Stimulated activated CD8-positive, alpha-beta memory T cell treated with anti-CD3 and anti-CD28 coated beads, Interleukin-4, amount 100 ng/mL, for 1 hour (primary cell): ENCODE results near the gene RSAD1.

Experiments
- DNase-seq, 2 donors: peaks; one replicate each; pipeline ENCODE4 v3.0.0-alpha.2; 2020; ENCODE audit warnings: low read depth in 2 of 2, low spot score in 1 of 2

RSAD1 gene

DNA sequence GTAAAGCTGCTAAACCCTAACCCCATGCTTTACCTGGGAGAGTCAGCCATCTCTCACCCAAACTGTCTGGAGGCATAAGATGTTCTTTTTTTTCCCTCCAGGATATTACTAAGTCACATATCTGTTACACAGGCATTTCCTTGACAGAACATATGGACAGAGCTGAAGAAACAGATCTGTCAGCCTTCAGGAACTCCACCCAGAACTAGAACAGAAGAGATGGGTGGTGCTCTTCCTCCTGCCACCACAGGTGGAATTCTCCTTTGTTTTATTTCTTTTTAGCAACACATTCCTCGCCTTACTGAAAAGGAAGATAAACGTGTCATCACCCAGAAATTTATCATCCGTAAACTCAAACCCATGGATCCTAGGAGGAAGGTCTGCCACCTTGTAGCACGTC, 38.4 kb downstream of the RSAD1 start:
- DNase-seq, result no peak

- DNase-seq, result no peak
Measured at GRCh38 chr17:50517504-50518383, 39.1 kb downstream of the RSAD1 start.

DNA sequence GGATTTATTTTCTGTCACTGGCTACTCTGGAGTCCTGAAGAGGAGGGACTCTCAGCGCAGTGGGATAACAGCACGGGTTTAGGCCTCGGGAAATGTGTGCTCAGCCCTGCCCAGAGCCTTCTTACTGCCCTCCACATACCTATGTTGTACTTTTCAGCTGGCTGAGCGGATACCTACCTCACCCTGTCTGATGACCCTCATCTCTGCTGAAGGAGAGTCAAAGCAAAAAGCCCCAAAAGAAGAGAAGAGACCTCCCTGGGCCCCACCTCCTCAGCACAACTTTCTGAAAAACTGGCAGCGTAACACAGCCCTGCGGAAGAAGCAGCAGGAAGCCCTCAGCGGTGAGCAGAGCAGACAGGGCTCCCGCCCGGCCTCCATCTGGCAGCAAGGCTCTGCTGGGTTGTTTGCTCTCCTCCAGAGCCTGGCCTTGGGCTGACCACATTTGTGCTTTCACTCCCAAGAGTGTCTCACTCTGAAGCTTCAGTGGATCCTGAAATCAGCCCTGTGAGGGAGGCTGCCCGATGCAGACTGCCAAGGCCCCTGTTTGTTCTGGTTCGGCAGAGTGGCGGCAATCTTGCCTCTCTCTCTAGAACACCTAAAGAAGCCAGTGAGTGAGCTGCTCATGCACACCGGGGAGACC, 39.8 kb downstream of the RSAD1 start:
- no peak for DNase-seq

- DNase-seq, result no peak
Measured at GRCh38 chr17:50519141-50519834, 40.6 kb downstream of the RSAD1 start.

- DNase-seq, result no peak
Measured at GRCh38 chr17:50520483-50520882, 41.8 kb downstream of the RSAD1 start.

DNA sequence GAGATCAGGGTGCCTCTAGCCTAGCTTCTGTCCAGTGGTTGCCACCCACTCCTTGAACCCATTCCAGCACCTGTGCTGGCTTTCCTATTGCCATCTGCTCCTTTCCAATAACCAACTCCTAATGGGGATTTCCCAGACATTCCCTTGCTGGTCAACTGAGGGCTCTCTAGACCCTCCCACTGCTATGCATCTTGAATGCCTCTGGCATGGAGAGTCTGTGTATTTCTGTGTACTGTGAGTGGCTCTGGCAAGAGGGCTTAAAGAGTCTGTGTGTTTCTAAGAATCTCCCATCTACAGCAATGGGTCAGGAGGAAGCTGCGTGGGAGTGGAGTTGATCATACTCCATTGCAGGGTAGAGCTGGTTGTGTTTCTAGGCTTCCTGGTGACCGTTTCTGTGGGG, 42.9 kb downstream of the RSAD1 start:
- DNase-seq, result no peak

DNA sequence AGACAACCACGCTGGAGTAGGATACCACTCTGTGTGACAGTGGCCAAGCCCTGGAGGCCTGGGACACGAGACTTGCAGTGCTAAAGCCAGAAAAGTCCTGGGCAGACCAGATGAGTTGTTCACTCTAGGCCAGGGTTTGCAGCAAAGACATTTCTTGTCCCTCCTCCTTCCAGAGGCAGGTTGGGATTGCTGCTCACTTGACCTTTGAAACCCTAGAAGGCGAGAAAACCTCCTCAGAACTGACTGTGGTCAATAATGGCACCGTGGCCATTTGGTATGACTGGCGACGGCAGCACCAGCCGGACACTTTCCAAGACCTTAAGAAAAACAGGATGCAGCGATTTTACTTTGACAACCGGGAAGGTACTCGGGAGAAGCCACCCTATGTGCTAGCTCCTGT, 44.1 kb downstream of the RSAD1 start:
- DNase-seq, result no peak

DNA sequence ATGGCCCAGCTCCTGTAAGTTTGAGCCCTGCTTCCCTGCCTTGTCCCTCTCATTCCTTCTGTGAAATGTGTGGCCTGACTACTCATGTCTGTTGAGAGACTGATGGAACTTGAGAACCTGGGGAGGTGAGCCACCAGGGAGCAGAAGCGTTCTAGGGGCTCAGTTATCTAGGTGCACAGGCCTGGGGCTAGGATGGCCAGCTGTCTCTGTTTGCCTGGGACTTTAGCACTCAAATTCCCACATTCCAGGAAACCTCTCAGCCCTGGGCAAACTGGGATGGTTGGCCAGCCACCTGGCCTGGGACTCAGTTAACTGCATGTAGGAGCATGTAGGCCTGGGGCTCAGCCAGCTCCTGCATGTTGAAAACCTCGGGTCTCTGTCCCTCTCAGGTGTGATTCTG, 44.5 kb downstream of the RSAD1 start:
- no peak for DNase-seq

DNA sequence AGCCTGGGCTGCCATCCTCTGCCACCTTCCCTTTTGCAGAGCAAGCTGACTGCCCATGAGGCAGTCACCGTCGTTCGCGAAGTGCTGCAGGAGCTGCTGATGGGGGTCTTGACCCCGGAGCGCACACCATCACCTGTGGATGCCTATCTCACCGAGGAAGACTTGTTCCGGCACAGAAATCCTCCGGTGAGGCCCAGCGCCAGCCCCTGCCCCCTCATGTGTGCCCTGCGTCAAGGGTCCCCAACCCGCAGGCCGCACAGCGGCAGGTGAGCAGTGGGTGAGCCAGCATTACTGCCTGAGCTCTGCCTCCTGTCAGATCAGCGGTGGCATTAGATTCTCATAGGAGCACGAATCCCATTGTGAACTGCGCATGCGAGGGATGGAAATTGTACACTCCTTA, 46.2 kb downstream of the RSAD1 start:
- no peak for DNase-seq

- no peak for DNase-seq
Measured at GRCh38 chr17:50527155-50527762, 48.6 kb downstream of the RSAD1 start.

DNA sequence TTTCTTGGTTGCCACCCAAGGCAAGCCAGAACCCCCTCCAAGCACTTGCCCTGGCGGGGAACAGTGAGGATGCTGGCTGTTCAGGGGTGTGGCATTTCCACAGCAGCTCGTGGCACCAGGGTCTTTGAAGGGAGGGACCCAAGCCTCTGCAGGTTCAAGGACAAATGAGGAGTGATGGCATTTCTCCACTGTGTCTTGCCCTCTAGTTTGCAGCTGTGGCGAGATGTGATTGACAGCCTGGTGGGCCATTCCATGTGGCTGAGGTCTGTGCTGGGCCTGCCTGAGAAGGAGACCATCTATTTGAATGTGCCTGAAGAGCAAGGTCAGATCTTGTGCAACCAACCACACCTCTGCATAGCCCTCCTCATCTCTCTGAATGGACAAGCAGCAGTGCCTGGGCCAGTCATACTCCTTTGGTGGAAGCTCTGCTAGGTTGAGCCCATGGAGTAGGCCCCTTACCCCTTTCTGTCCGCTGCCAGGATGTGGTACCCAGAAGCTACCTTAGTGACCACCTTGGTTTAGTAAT, 49.4 kb downstream of the RSAD1 start:
- DNase-seq, result no peak

GRCh38 chr17:50529849-50530248, 51.2 kb downstream of the RSAD1 start:
- no peak for DNase-seq

DNA sequence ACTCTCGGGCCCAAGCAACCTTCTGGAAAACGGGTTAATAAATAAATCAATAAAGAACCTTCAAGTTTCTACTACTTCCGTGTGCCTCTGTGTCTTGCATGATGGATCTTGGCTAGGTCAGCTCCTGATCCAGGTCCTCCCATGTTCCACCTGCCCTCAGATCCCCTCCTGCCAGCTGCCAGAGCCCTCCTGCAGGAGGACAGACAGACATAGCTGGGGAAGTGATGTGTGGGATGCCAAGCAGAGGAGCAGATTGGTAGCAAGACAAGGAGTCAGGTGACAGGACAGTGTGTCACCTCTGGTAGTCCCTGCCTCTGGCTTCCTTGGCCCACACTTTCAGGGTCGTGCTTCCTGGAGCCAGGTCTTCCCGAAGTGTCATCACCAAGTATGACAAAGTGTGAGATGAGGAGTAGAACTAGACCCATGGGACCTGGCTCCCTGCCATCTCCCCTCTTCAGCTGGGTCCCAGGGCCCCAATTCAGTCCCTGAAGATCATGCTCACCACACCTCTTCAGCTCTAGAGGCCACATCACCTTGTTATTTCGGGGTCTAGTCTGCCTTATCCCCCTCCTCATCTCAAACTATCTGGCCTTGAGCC, 52.9 kb downstream of the RSAD1 start:
- DNase-seq, result no peak

- no peak for DNase-seq
Measured at GRCh38 chr17:50532452-50533024, 53.9 kb downstream of the RSAD1 start, which contains the start of gene EPN3. Gene EPN3 (plus strand): TSS chr17:50532735. CDS start chr17:50536557, 3,822 bp downstream.

DNA sequence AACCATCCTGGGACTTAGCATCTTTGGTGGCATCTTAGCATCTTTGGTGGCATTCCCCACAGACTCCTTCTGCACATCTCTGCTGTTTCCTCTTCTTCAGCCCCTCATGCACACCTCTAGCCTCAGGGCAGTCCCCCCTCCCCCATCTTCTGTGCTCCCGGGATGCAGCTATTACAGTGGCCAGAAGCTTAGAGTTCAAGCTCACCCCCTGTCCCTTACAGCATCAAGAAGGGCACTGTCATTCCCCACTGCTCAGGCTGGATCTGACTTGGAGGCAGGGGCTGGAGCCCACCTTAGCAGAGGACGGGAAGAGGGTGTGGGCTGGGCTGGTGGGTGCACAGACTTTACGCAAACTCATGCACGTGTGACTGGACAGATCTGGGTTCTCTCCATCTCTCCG, 54.5 kb downstream of the RSAD1 start:
- DNase-seq, result no peak

- no peak for DNase-seq
Measured at GRCh38 chr17:50533720-50534148, 55.1 kb downstream of the RSAD1 start.

DNA sequence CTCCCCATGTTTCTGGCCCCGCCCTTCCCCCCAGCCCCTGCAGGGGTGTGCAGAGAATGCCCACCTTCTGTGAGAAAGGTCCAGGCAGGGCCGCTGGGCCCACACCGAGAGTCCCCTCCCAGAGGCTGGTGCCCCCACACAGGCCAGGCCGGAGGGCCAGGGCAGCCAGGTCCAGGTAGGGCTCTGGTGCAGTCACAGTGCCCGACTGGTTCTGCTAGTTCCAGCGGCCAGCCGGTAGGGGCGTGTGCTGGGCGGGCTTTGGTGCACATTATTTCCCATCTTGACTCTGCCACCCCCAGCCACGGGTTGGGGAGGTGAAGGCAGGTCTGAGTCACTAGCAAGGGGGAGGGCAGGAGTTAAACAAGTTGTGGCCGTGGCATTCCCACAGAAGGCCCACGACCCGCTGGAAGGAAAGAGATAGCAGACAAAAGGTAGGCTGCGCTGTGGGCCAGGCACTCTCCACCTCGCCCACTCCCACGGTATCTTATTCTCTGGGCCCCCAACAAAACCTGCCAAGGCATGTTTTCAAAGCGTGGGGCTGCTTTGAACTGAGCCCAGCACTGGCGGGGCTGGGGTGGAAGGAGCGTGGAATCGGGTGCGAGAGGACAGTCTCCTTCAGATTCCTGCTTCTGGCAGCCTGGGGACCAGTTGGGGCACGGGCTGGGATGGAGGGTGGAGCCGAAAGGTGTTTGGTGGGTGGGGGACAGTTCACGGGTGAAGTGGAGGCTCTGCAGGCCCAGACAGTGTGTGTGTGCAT, 55.7 kb downstream of the RSAD1 start:
- DNase-seq, result no peak

- no peak for DNase-seq
Measured at GRCh38 chr17:50534979-50535326, 56.3 kb downstream of the RSAD1 start.

- DNase-seq, result no peak
Measured at GRCh38 chr17:50535407-50535806, 56.7 kb downstream of the RSAD1 start.
